Endothelial cell of umbilical vein (primary cell): Measurements from ENCODE around the gene DDX47. TPM values are rescaled to one million over a fixed set of nuclear protein-coding genes. Genes with fewer than 3 reads are reported as not detected.
"Not testable (repeated sequence)": the region's sequence is repeated elsewhere in the genome, so short reads cannot be mapped to it uniquely, and the experiment has no call there.

Source experiments
- BruUV-seq: library from RNA; stranded (reverse); fragments of 400-500 nt; replicated peaks from 2 replicates; lab custom pipeline; 2021; lab: Mats Ljungman, UMichigan
- CTCF ChIA-PET: fragments of 300-600, 350-600 bp; sonication (Branson Sonifier 250); formaldehyde crosslinking; loops from one replicate; lab custom pipeline; 2021; ENCODE audit warnings: antibody characterized with exemption, inconsistent platforms; lab: Charles Lee
- POLR2A ChIA-PET: fragments of 300-600, 350-600 bp; sonication (Branson Sonifier 250); formaldehyde crosslinking; loops from one replicate; lab custom pipeline; 2021; ENCODE audit warnings: antibody characterized with exemption, inconsistent platforms; lab: Charles Lee
- DNase-seq: peaks from one replicate; pipeline ENCODE4 v3.0.0-alpha.2; 2011; ENCODE audit warnings: low read depth, low spot score
- FAIRE-seq: peaks from 2 replicates; lab custom pipeline; 2011; peaks lifted over from hg19 to GRCh38; lab: Jason Lieb, UNC
- H2AFZ ChIP-seq: 2 replicates; pipeline ENCODE4 v1.6.0; 2012; ENCODE audit warnings: low read depth, low read length, control low read depth, inconsistent platforms
- H3K27ac ChIP-seq: 2 replicates; pipeline ENCODE4 v1.5.1; 2011; ENCODE audit warnings: low read depth, mild to moderate bottlenecking, control low read depth, low read length, moderate library complexity; ENCODE audit not compliant: insufficient read depth
- H3K27me3 ChIP-seq, 2 experiments: 2 replicates each; pipeline versions ENCODE4 v1.6.0 to v1.6.1; 2011; ENCODE audit warnings: low read length in 2 of 2, mixed read lengths in 1 of 2; ENCODE audit not compliant: control insufficient read depth in 2 of 2, insufficient read depth in 2 of 2
- H3K36me3 ChIP-seq, 2 experiments: 2 replicates in 1 of 2; 3 replicates in 1 of 2; pipeline ENCODE4 v1.5.1; 2011; ENCODE audit warnings: low read length in 2 of 2, mild to moderate bottlenecking in 1 of 2, moderate library complexity in 1 of 2; ENCODE audit not compliant: control insufficient read depth in 2 of 2, insufficient read depth in 2 of 2; ENCODE audit errors: extremely low read depth in 1 of 2
- H3K4me1 ChIP-seq: 3 replicates; pipeline ENCODE4 v1.5.1; 2011; ENCODE audit warnings: mild to moderate bottlenecking, low read length; ENCODE audit not compliant: control insufficient read depth, insufficient read depth; ENCODE audit errors: extremely low read depth
- H3K4me2 ChIP-seq: 2 replicates; pipeline ENCODE4 v1.6.1; 2011; ENCODE audit warnings: low read length, control low read depth, mixed read lengths; ENCODE audit not compliant: insufficient read depth
- H3K4me3 ChIP-seq, 3 experiments: fragments of 200-600 bp in 1 of 3; sonication (generic), shearing (Covaris generic) in 1 of 3; replicated peaks in 1 of 3; 2 replicates each; pipeline ENCODE4 v1.5.1; 2011 to 2016; ENCODE audit warnings: control low read depth in 3 of 3, low read length in 3 of 3, mild to moderate bottlenecking in 2 of 3, inconsistent platforms in 1 of 3, low read depth in 1 of 3, moderate library complexity in 1 of 3; ENCODE audit not compliant: insufficient read depth in 1 of 3
- H3K79me2 ChIP-seq: 2 replicates; pipeline ENCODE4 v1.6.0; 2012; ENCODE audit warnings: low read length, inconsistent platforms; ENCODE audit not compliant: control insufficient read depth, insufficient read depth
- H3K9ac ChIP-seq: replicated peaks from 2 replicates; pipeline ENCODE3; 2011; ENCODE audit warnings: low read length, control low read depth; ENCODE audit not compliant: insufficient read depth; ENCODE audit errors: extremely low read depth
- H3K9me1 ChIP-seq: replicated peaks from 3 replicates; pipeline ENCODE4 v1.6.0; 2011; ENCODE audit warnings: mild to moderate bottlenecking, low read length; ENCODE audit not compliant: control insufficient read depth, insufficient read depth; ENCODE audit errors: extremely low read depth
- H3K9me3 ChIP-seq: replicated peaks from 2 replicates; pipeline ENCODE4 v1.5.1; 2012; ENCODE audit warnings: low read length, inconsistent platforms; ENCODE audit not compliant: control insufficient read depth, insufficient read depth
- H4K20me1 ChIP-seq: replicated peaks from 2 replicates; pipeline ENCODE3; 2011; ENCODE audit warnings: mild to moderate bottlenecking, low read length; ENCODE audit not compliant: control insufficient read depth, insufficient read depth; ENCODE audit errors: extremely low read depth
- EZH2 ChIP-seq: IDR thresholded peaks from 2 replicates; pipeline ENCODE4 v1.6.1; 2012; ENCODE audit warnings: borderline replicate concordance, low read depth, mild to moderate bottlenecking, moderate library complexity, low read length, inconsistent platforms; ENCODE audit not compliant: severe bottlenecking
- FOS ChIP-seq: IDR thresholded peaks from 2 replicates; pipeline ENCODE4 v1.6.1; 2011; ENCODE audit warnings: mild to moderate bottlenecking, low read length, moderate library complexity, borderline replicate concordance; ENCODE audit not compliant: insufficient read depth
- JUN ChIP-seq: IDR thresholded peaks from 2 replicates; pipeline ENCODE4 v1.6.1; 2011; ENCODE audit warnings: borderline replicate concordance, low read depth; ENCODE audit not compliant: insufficient read length, insufficient read depth
- MYC ChIP-seq: IDR thresholded peaks from one replicate; pipeline ENCODE4 v1.6.1; 2011; ENCODE audit warnings: mild to moderate bottlenecking, low read depth, low read length
- POLR2A ChIP-seq: IDR thresholded peaks from 2 replicates; pipeline ENCODE4 v1.6.1; 2012; ENCODE audit warnings: low read depth, mild to moderate bottlenecking, control low read depth, low read length
- POLR2AphosphoS5 ChIP-seq: IDR thresholded peaks from 2 replicates; pipeline ENCODE4 v1.6.1; 2012; ENCODE audit warnings: low read depth, mild to moderate bottlenecking, control low read depth, low read length, moderate library complexity; ENCODE audit not compliant: insufficient read depth
- dilution Hi-C: fragments of 300-500 bp; cut with MboI; formaldehyde crosslinking; loops from one replicate; pipeline ENCODE4 v1.15.0; 2019; ENCODE audit warnings: low sequenced_read_pairs; ENCODE audit not compliant: extremely low pct_ligation_motif_present
- intact Hi-C: fragments of 100-400 bp; cut with micrococcal nuclease; formaldehyde crosslinking; loops from one replicate; pipeline ENCODE4 v1.10.0; 2022
- polyA plus RNA-seq, 4 experiments: library from polyadenylated mRNA; depleted of rRNA in 3 of 4; stranded (reverse) in 3 of 4; unstranded in 1 of 4; fragments of >200 nt; gene quantifications; 2 replicates each; pipeline versions ENCODE4 v1.2.1 to v1.2.3, GENCODE V29; 2011 to 2012; ENCODE audit warnings: missing spikeins in 1 of 4
- total RNA-seq: library from RNA; stranded (reverse); gene quantifications from 2 replicates; pipeline ENCODE4 v1.2.3, GENCODE V29; 2021
- TF ChIP-seq, protein P1 (sequence below), 2 donors: IDR thresholded peaks; 1 replicate in 1 of 2; 2 replicates in 1 of 2; pipeline ENCODE4 v1.5.1; 2011; ENCODE audit warnings: low read length in 2 of 2, mild to moderate bottlenecking in 2 of 2, moderate library complexity in 2 of 2, control low read depth in 1 of 2, inconsistent platforms in 1 of 2, low read depth in 1 of 2; ENCODE audit not compliant: insufficient read depth in 1 of 2; ENCODE audit errors: extremely low read depth in 1 of 2

The DDX47 gene
- total and polyA plus RNA-seq, 2 donors (not counting 3 experiments of a cell fraction or from before 2014, with no cell fraction given) = 73.4 to 74.6 TPM

- FAIRE-seq = no peak
- H4K20me1 ChIP-seq = no peaks in the 10 kb centered on the region
- H3K9ac ChIP-seq = no peak overlapping the region
- no peak overlapping the region for H2AFZ ChIP-seq
- H3K4me3 ChIP-seq = no peak overlapping the region
- no peaks in the 10 kb centered on the region for H3K36me3 ChIP-seq
- ChIA-PET CTCF (no interaction called here), POLR2A (no interaction called here)
- no TSS peak for BruUV-seq
- H3K79me2 ChIP-seq = no peaks in the 10 kb centered on the region
- TF ChIP-seq, protein P1, sequence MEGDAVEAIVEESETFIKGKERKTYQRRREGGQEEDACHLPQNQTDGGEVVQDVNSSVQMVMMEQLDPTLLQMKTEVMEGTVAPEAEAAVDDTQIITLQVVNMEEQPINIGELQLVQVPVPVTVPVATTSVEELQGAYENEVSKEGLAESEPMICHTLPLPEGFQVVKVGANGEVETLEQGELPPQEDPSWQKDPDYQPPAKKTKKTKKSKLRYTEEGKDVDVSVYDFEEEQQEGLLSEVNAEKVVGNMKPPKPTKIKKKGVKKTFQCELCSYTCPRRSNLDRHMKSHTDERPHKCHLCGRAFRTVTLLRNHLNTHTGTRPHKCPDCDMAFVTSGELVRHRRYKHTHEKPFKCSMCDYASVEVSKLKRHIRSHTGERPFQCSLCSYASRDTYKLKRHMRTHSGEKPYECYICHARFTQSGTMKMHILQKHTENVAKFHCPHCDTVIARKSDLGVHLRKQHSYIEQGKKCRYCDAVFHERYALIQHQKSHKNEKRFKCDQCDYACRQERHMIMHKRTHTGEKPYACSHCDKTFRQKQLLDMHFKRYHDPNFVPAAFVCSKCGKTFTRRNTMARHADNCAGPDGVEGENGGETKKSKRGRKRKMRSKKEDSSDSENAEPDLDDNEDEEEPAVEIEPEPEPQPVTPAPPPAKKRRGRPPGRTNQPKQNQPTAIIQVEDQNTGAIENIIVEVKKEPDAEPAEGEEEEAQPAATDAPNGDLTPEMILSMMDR (IDR thresholded peaks at IDR 0.05; ENCODE audit: extremely low read depth in 1 of 2, insufficient read depth in 1 of 2, low read depth in 1 of 2, low read length in 2 of 2) = no peak
- TF ChIP-seq POLR2AphosphoS5 (no peak), FOS (no peak), POLR2A (no peak), EZH2 (no peak), MYC (no peak), JUN (no peak)
- dilution Hi-C loops (no loop called here), intact Hi-C loops (no loop called here)
- no peaks in the 10 kb centered on the region for H3K9me1 ChIP-seq
- no peak overlapping the region for H3K4me2 ChIP-seq
- DNase-seq = no peak
- H3K27ac ChIP-seq = no peak overlapping the region
- no peaks in the 10 kb centered on the region for H3K9me3 ChIP-seq
- H3K4me1 ChIP-seq = peaks cover 22% of the 10 kb centered on the region
- no peaks in the 10 kb centered on the region for H3K27me3 ChIP-seq
Observed at GRCh38 chr12:12800406-12801180, 12.6 kb upstream of the DDX47 start.

DNA sequence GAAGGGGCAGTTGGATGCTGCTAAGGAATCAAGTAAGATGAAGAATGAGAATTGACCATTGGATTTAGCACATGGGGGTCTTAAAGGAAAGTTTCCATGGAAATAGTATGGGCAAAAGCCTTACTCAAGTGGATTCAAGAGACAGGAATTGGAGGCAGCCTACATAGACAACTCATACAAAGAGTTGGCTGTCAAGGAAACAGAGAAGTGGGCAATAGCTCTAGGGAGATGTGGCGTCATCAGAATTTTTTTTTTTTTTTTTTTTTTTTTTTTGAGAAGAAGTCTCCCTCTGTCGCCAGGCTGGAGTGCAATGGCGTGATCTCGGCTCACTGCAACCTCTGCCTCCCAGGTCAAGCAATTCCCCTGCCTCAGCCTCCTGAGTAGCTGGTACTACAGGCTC lies 11.5 kb upstream of the DDX47 start:
- H3K9me3 ChIP-seq, dilution Hi-C loops, H3K79me2 ChIP-seq, H3K4me2 ChIP-seq, H4K20me1 ChIP-seq, intact Hi-C loops, CTCF ChIA-PET, H3K36me3 ChIP-seq, POLR2A ChIA-PET, H2AFZ ChIP-seq, FAIRE-seq, DNase-seq, H3K9me1 ChIP-seq, BruUV-seq, H3K9ac ChIP-seq, H3K4me3 ChIP-seq, H3K27me3 ChIP-seq, H3K27ac ChIP-seq: not testable (repeated sequence)
- H3K4me1 ChIP-seq = peaks cover 23% of the 10 kb centered on the region
